ENCODE data around the gene MYO7B.
"Not testable (repeated sequence)": the region's sequence is repeated elsewhere in the genome, so short reads cannot be mapped to it uniquely, and the experiment has no call there.

Gene MYO7B

GRCh38 chr2:127552846-127553245 is 17.4 kb downstream of the MYO7B start:
- no peak for DNase-seq

GRCh38 chr2:127558911-127559310 is 23.4 kb downstream of the MYO7B start:
- no peak for DNase-seq

DNA sequence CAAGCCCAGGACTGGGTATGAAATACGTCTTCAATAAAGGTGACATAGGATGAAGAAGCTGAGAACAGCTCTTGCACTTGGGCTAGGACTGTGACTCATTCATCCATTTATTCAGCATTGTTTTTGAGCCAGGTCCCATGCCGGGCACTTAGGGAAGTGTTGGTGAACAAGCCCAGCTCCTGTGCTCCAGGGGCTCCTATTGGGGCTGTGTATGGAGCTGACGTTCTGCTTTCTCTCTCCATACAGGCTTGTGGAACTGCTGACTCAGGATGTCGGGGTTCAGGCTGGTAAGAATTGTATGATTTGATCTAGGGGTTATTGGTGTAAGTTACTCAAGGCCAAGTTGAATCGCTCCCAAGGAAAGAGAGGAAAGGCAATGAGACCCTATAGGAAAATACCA is 24.0 kb downstream of the MYO7B start:
- DNase-seq, result no peak

- no peak for DNase-seq
Measured at GRCh38 chr2:127560201-127560930, 24.9 kb downstream of the MYO7B start.

DNA sequence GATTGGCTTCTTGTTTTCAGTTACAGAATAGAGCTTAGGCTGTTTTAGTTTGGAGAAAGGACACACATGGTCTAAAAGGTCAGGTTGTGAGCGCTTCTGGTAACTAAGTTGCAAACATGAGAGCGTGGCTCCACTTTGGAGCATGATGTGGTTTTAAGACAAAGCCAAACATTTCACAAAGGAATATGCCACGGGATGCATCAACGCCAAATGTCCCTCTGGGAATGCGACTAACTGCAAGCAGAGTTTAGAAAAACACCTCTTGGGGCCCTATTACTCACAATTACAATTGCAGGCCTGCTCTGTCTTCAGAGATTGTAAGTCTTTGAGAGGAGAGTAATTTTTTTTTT is 25.4 kb downstream of the MYO7B start:
- DNase-seq, result no peak

GRCh38 chr2:127561371-127561770 is 25.9 kb downstream of the MYO7B start:
- DNase-seq, result no peak

DNA sequence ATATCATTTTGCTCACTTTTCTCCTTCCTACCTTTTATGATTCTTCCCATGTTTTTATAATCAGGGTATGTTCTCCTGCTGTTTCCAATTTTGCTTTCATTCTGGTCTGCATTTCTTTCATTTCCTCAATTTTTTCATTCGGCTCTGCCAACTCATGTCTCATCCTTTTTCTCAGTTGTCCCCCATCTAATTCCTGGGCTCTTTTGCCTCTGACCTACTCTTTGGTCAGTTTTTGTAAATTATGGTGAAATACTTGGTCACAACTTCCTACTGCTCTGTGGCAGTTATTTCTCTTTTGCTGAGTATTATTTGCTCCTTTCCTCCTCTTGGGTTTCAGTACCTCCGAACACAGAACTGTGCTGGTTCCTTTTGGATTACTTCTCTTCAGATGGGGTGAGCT is 27.5 kb downstream of the MYO7B start:
- no peak for DNase-seq

GRCh38 chr2:127563458-127564428 is 28.3 kb downstream of the MYO7B start:
- no peak for DNase-seq

DNA sequence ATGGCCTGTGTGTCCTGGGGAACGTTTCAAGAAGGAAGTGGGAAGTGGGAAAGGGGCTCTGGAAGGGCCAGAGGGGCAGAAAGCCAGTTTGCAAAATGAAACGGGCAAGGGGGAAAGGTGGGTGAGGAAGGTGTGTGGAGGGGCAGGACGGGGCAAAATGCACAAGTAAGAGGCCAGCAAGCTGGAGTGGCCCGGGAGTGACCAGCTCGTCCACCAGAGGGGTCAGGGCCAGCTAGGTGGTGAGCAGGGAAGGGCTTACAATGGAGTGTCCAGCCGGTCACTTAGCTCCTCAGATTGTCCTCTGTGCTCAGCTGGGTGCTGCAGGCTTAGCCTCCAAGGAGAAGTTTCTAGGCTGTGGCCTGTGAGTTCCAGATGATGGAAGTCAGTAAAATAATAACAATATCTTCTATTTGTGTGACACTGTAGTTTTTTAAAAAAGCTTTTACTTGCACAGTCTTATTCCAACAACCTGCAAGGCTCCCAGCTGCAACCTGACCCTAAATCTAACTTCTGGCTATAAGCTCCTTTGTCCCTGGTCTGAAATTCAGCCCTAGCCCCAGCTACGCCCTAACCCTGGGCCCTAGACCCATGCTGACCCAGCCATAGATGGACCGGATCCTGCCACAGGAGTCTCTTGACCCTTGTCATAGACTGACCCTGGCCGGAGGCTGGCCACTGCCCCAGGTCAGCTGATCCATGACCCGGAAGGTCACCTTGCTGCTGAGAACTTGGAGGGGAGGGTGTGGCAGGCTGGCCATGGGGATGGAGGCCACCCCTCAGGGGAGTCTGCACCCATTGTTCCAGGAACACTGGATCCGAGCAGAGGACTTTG is 29.2 kb downstream of the MYO7B start:
- no peak for DNase-seq

DNA sequence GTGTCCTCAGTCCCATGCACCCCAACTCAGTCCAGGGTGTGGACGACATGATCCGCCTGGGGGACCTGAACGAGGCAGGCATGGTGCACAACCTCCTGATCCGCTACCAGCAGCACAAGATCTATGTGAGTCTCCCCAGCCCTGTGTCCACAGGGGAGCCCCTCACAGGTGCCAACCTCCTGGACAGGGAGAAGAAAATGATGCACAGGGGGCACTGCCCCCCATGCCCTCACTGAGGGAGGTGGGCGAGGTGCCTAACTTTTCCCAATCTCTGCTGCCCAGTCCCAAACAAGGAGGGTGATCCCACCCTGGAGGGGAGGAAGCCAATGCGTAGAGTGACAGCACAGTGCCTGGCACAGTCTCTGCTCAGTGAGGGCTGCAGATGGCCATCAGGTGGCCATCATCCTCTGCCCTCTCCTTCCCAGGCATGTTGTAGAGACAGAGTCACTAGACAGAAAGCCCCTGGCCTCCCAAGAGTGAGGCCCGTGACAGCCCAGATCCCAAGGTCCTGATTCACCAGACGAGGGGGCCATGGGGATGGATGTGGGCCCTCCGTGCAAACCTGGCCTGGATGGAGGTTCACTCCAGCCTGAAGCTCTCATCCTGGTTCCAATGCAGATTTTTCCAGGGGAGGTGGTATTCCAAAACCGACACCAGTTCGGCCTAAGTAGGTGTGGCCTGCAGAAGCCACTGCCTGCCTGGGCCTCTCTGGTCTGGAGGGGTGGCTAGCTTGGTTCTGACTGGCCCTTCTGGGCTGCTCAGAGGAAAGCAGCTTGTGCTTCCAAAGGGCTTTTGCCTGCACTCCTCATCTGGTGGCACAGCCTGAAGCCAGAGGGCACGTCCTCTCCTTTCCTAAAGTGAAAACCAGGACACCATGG is 30.0 kb downstream of the MYO7B start:
- no peak for DNase-seq

DNA sequence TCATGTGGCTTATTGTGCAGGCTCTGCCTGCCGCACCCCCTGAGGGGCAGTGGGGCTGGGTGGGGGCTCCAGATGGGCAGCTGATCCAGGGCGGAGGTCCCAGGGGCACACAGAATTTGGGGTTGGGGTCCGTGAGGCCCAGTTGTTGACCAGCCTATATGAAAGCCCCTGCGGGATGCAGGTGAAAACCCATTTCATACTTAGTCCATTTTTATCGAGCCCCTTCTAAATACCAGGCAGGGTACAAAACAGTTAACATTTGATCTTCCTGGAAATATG is 30.6 kb downstream of the MYO7B start:
- no peak for DNase-seq

GRCh38 chr2:127566576-127566975 is 31.1 kb downstream of the MYO7B start:
- DNase-seq, result no peak

DNA sequence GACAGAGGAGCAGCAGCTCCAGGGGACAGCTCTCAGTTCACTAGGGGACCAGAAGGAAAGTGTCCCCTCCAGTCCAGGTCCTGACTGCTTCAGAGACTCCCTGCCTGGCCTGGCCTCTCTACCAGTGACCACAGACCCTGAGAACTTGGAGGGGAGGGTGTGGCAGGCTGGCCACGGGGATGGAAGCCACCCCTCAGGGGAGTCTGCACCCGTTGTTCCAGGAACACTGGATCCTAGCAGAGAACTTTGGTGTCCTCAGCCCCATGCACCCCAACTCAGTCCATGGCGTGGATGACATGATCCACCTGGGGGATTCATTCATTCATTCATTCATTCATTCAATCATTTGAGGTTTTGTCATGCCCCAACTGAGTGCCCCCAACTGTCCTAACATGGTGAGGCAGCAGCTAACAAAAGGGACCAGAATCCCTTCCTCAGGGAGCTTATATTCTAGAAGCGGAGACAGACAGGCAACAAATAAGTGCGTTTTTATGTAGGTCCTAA is 31.9 kb downstream of the MYO7B start:
- no peak for DNase-seq

- no peak for DNase-seq
Measured at GRCh38 chr2:127568128-127568527, 32.6 kb downstream of the MYO7B start.

DNA sequence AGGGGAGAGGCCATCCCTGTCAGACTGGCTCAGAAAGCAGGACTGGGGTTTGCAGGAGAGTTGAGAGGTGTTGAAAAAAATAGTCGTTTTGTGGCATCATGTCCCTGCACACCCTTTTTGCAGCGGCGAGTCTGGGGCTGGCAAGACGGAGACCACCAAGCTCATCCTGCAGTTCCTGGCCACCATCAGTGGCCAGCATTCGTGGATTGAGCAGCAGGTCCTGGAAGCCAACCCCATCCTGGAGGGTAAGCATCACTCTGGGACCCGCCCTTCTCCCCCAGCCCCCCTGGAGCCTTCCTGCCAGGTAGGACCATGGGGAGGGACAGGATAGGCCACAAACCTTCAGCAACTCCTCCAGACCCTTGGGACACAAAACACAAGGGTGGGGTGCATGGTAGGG is 34.2 kb downstream of the MYO7B start:
- no peak for DNase-seq

DNA sequence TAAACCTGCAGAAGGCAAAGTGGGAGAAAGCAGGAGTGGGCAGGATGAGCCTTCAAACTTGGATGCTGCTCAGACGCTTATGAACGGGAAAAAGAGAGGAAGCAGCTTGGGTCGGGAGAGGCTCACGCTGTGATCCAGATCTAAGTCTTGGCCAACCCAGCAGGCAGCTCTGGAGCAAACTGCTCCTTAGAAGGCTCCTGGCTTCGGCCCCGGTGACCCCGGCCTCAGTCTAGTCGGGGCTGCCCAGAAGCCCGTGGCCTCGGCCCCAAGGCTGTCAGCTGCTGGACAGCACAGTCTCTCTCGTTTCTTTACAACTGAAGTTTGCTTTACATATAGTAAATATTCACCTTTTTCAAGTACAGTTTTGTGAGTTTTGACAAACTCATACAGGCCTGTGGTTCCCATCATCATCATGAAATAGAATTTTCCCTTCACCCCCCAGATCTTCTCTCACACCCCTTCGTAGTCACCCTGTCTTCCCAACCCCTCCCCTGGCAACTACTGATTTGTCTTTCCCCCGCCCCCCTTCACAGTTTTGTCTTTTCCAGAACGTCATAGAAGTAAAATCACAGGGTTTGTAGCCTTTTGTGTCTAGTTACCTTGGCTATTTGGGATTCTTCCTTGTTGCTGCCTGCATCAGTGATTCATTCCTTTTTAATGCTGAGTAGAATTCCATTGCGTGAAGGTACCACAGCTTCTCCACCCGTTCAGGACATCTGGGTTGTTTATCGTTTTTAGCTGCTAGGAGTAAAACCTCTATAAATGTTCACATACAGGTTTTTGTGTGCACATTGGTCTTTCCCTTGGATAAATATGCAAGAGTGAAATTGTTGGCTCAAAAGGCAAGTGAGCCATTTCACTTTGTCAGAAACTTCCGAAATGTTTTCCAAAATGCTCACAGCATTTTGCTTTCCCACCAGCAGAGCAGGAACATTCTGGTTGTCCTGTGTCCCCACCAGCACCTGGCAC is 35.1 kb downstream of the MYO7B start:
- DNase-seq, result no peak

- not testable (repeated sequence) for DNase-seq
Measured at GRCh38 chr2:127572352-127572751, 36.9 kb downstream of the MYO7B start.

GRCh38 chr2:127572841-127573240 is 37.4 kb downstream of the MYO7B start:
- no peak for DNase-seq

DNA sequence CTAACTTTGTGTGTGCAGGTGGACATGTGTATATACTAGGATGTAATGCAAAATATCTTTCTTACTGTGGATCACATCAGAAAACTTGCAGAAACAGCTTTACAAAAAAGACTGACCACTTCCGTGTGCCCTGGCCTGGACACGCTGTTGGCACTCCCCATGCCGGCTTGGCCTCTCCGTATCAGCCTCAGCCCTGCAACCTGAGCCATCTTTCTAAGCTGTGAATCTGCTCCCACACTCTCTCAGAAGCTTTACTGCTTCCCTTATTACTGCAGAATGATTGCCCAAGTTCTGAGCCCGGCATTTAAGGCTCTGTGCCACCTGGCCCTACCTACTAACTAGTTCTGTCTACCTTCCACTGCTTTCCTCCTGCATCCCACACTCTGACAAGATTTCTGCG is 37.8 kb downstream of the MYO7B start:
- DNase-seq, result no peak

GRCh38 chr2:127573771-127574170 is 38.3 kb downstream of the MYO7B start:
- no peak for DNase-seq

GRCh38 chr2:127574656-127575055 is 39.2 kb downstream of the MYO7B start:
- no peak for DNase-seq

All from CD4-positive, alpha-beta T cell treated with Interleukin-10 for 1 hour (primary cell).